HG02852 (cell line): ENCODE measurements around the gene GLB1L2.
"Not testable (repeated sequence)": the region's sequence is repeated elsewhere in the genome, so short reads cannot be mapped to it uniquely, and the experiment has no call there.

Source experiments
- ATAC-seq: cut with Tn5 transposase; IDR thresholded peaks from one replicate; pipeline ENCODE4 v1.9.1; 2021; ENCODE audit warnings: mild to moderate bottlenecking, moderate library complexity; ENCODE audit not compliant: unreplicated experiment

The GLB1L2 gene

GRCh38 chr11:134322553-134322952, 9.2 kb upstream of the GLB1L2 start:
- no peak for ATAC-seq

DNA sequence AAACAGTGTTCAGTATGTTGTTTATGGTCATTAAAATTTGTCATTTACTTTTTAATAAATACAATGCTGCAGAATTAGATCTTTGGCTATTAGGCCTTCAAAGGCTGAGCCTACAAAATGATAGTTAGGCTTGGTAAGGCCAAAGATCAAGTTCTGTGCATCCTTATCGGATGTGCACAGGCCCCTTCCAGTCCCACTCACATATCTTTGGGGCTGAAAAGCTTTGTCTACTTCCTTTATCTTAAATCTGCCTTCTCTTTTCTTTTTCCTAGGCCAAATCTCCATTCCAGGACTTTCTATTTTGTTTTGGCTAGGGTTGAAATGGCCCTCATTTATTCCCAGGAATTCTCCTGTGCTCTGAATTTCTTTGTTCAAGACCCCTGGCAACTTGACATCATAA, 3.4 kb upstream of the GLB1L2 start:
- ATAC-seq, result no peak

DNA sequence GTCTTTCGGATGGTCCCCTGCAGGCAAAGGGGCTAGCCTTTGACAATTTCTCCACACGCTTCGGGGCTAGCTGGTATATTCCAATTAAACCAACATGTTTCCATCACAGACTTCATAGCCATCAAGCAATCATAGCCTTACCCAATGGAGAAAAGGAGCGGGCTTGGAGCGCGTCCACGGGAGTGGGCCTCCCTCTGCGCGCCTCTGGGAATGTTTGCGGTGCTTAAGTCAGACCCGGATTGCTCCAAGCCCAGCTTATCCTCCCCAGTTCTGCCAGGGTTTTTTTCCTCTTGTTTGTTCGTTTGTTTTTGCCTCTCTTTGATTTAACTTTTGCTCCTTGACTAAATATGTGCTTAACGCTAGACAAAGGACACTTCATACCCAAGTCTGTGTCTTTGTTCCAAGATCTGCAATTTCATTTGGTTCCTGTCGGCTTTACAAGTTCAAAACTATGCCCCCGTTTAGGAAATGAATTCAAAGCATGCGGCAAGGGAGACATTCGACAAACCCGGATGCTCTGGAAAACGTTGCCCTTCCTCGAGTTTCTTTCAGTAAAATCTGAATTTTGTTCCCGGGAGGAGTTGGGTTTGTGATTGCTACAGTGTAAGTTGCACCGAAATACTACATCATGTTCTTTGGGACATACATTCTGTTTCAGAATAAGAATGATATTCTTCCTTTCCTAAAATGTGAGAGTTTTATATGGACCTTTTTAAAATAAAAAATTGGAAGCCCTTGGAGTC, 1.0 kb upstream of the GLB1L2 start:
- no peak for ATAC-seq

- peak; percentile 30 for ATAC-seq
These were observed 422 bp downstream of the GLB1L2 start for GRCh38 chr11:134332189-134332631.

- ATAC-seq, result no peak
These were observed 994 bp downstream of the GLB1L2 start for GRCh38 chr11:134332782-134333181.

- ATAC-seq, result no peak
These were observed 1.5 kb downstream of the GLB1L2 start for GRCh38 chr11:134333312-134333711.

DNA sequence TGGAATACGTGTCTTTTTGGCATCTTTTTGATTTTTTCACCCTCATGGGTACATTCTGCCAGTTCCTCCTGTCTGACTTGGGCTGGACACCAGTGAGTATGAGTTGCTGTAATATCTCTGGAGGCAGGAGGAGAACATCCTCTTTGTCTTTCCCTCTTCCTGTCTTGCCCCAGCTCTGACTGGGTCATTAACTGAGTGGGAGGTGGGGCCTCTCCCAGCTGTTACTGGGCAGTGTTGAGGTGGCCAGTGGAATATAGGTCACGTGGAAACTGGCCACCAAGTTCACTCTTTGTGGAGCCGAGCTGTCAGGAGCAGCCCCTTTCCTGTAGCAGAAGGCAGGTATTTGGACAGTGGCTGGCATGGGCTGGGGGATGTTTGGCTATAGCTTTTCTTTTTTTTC, 2.2 kb downstream of the GLB1L2 start:
- ATAC-seq, result no peak

GRCh38 chr11:134334796-134335571, 3.2 kb downstream of the GLB1L2 start:
- no peak for ATAC-seq

DNA sequence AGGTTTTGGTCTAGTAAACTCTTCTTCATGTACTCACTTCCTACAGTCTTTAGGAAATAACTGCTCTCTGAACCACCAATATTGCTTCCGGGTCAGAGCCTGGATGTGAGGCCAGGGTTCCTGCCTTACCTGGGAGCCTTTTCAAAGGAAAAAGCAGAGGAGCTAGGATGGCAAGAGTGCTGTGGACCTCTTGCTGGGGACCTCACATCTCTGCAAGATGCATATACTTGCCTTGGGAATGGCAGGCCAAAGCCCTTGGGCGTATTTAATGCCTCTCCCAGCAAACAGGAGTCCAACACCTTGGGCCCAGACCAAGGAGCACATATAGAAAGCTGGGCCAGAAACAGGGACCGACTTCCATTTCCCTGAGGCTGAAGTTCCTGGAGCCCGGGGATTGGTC, 5.3 kb downstream of the GLB1L2 start:
- ATAC-seq, result no peak

- no peak for ATAC-seq
These were observed 6.3 kb downstream of the GLB1L2 start for GRCh38 chr11:134338068-134338467.

DNA sequence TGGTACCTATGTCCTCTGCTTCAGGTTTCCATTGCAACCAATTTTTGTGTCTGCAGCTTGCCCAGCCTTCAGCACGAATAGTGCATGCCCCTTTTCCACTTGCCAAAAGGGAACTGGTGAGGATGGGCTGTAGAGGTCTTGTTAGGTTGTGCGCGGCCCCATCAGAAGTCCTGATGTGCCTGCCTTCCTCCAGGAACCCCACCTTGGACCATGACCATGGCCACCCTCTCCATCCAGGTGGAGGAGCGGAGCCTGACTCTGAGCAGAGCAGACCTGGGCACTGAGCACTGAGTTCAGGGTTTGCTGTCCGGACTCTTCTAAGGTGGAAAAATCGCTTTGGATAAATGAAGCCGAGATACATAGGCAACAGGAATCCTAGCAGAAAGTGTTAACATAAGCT, 6.9 kb downstream of the GLB1L2 start:
- no peak for ATAC-seq

DNA sequence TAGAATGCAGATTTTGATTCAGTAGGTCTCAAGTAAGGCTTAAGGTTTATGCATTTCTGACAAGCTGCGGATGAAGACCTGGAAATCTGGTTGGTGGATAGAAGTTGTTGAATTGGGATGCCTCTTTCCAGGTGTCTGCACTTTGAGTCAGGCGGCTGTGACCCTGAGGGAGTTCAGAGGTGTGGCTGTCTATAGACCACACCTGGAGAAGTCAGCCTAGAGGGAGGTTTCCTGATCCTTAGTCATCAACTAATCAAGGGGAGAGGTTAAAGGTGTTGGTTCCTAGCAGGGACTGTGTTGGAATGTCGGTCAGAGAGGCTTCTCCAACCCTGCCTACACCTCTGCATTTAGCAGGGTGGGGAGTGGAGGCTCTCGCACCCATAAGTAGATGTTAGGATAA, 8.0 kb downstream of the GLB1L2 start:
- ATAC-seq, result no peak

DNA sequence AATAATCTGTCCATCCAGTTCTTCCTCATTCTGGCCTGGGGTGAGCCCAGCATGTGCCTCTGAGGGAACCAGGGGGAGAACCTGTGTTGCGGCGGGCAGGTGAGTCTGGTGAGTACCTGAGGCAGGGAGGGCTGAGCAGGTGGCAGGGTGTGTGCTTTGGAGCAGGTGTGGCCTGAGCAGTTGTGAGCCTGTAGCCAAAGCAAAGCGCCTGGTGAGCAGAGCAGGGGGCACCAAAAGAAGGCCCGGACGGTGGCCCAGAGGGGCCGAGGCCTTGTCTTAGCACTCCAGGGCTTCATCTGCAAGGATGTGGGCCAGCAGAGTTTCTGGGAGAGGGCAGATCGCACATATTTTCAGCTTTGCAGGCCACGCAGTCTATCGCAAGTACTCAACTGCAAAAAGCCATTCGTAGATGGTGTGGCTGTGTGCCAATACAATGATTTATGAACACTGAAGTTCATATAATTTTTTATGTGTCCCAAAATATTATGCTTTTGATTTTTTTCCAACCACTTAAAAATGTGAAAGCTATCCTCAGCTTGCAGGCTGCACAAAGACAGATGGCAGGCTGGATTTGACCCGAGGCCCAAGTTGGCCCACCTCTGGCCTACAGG, 8.7 kb downstream of the GLB1L2 start:
- no peak for ATAC-seq

GRCh38 chr11:134341805-134342571, 10.2 kb downstream of the GLB1L2 start:
- ATAC-seq, result no peak

DNA sequence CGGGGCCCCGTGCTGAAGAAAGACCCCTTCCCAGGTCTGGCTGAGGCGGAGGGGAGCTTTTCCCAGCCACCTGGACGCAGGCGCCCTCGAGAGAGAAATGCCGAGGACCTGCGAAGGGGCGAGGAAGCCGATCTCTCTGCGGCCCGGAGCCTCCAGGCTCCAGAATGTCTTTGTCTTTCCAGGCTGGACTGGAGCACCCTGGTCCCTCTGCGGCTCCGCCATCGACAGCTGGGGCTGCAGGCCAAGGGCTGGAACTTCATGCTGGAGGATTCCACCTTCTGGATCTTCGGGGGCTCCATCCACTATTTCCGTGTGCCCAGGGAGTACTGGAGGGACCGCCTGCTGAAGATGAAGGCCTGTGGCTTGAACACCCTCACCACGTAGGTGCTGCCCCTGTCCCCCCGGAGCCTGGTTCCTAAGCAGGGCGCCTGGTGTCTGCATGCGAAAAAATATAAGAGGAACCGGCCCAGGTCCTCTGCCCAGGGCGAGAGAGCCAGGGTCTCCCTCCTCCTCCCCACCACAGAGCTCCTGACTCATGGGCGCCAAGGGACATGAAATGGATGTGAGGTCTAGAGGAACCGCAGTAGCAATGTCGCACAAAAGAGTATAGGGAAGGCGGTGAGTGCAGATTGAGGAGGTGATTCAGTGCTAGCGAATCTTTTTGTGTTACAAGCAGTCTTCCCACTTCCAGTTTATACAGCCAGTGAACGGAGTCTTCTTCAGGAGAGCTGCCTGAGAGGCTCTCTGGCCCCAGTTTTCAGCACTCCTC, 11.0 kb downstream of the GLB1L2 start:
- no peak for ATAC-seq

- no peak for ATAC-seq
These were observed 11.9 kb downstream of the GLB1L2 start for GRCh38 chr11:134343646-134344045.

DNA sequence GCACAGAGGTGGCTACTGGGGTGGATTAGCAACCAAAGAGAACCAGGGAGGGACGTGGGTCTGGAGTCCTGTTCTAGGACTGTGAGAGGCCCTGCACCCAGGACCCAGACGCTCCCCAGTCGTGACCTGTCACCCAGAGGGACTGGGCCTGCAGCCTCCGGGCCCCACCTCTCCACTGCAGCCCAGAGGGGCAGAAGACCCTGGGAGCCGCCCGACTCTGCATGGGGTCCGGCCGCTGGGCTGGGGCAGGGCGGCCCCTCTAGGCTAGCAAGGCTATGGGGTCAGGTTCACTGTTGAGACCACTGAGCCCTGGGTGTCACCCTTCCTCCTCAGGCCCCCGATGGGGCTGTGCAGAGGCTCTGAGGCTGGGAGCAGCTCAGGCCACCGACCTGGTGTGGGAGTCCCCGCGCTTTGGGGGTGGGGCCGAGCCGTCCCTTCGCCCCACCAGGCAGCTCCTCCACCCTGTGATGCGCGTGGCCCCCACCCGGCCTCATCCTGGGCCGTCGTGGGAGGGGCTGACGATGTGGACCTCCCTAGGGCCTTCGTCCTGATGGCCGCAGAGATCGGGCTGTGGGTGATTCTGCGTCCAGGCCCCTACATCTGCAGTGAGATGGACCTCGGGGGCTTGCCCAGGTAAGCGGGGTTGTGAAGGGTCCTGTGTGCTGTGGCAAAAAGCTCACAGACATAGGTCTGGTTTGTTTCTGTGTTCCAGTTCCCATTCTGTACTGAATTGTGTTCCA, 12.9 kb downstream of the GLB1L2 start:
- not testable (repeated sequence) for ATAC-seq

DNA sequence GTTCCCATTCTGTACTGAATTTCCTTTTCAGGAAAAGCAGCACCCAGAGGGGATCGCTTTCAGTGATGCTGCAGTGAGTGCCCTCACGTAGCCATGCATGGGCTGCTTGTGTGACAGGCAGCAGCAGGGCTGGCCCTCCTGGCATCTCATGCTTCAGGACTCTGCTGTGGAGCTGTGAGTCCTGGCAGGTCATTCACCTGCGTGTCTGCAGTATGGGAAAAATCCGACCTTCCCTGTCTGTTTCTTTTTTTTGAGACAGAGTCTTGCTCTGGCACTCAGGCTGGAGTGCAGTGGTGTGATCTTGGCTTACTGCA, 13.4 kb downstream of the GLB1L2 start:
- ATAC-seq, result no peak

DNA sequence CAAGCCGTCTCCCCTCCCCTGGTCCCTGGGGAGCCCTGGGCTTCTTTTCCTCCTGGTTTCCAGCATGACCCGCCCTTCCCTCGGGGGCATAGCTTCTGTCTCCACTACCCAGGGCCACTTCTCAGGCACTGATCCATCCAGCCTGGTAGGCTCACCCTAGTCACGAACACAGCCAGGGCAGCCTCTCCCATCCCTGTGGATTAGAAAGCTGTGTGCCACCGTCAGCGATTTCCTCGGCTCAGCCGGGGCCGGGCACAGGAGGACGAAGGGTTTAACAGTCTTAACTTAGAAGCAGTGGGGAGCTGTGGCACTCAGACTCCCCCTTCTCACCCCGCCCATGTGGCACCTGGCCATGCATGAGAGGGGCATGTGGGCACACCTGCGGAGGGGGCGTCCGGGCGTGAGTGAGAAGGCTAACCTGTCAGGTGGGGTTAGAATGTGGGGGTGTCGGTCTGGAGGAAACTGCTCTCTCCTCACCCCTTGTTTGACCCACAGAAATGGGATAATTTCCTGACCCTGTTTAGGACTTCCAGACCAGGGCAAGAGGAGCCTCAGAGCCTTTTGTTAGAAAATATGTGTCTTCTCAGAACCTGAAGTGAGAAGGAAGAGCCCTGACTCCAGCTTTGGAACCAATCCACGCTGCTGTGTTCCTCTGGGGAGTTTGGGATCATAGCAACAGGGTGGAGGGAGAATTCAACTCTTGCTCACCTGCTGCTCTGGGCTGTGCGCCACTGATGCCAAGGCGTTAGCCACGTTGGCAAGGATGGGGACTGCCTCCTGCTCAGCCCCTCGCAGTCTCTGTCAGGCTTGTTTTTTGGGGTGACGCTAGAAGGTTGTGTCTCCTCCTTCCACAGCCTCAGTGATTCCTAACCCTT, 14.6 kb downstream of the GLB1L2 start:
- no peak for ATAC-seq
